ENCODE results near the gene USH1G. TPM values are rescaled to one million over a fixed set of nuclear protein-coding genes. Genes with fewer than 3 reads are reported as not detected.

Gene USH1G
- total RNA-seq, 4 donors from 2014 or later = 1.1 to 3.7 (median 1.9) TPM

DNA sequence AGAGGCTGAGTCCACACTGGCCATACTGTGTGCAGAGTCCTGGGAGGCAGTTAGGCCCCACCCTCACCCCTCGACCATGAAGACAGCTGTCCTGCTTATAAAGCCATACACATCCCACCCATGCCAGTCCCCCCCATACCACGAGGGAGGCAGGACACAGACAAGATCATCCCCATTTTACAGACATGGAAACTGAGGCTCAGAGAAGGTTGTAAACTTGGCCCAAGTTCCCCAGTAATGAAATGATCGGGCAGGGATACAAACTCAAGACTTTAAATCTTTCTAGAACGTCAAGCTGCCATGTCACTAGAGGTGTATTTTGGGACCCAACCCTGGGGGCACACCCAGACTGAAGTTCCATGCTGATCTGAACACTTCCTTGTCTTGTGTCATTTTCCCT is 33.0 kb upstream of the USH1G start:
- 77% methylated on average over 2 of the region's 4 CpGs for WGBS
- H3K36me3 ChIP-seq = no peaks in the 10 kb centered on the region
- no peak for TF ChIP-seq EP300 (IDR thresholded peaks at IDR 0.05)
- TF ChIP-seq POLR2AphosphoS5 (IDR thresholded peaks at IDR 0.05) = no peak
- no peak for TF ChIP-seq CTCF (IDR thresholded peaks at IDR 0.05)
- no peak for TF ChIP-seq POLR2A (IDR thresholded peaks at IDR 0.05)
- peaks cover 12% of the 10 kb centered on the region for H3K27me3 ChIP-seq
- no peak overlapping the region for H3K4me3 ChIP-seq
- no peak for DNase-seq (ENCODE audit: low spot score in 2 of 2)
- no peak overlapping the region for H3K27ac ChIP-seq
- no peaks in the 10 kb centered on the region for H3K4me1 ChIP-seq
- H3K9me3 ChIP-seq = no peaks in the 10 kb centered on the region

DNA sequence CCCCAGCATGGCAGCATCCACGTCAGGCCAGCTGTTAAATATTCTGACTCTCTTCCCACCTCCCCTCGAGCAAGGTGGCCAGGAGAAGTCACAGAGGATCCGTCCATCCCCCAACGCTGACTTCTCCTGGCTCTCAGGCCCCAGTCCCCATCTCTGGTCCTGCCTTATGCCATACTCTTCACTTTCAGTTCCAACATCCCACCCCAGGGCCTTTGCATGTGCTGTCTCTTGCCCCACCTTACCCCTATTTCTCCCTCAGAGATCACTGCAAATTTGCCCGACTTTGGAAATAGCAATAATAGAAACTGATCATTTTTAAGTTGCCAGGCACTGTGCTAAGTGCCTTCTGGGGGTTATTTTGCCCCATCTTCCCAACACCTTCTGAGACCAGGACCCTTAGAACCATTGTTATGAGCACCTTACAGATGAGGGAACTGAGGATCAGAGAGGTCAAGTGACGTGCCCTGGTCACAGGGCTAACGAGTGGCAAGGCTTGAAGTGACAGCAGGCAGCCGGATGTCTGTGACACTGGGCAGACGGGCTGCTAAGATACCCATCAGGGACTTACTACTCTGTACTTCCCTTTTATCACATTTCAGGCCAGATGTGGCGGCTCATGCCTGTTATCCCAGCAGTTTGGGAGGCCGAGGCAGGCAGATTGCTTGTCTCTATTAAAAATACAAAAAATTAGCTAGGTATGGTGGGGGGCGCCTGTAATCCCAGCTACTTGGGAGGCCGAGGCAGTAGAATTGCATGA is 31.8 kb upstream of the USH1G start:
- TF ChIP-seq POLR2A (IDR thresholded peaks at IDR 0.05) = no peak
- TF ChIP-seq POLR2AphosphoS5 (IDR thresholded peaks at IDR 0.05) = no peak
- H3K27me3 ChIP-seq = peaks cover 12% of the 10 kb centered on the region
- no peaks in the 10 kb centered on the region for H3K36me3 ChIP-seq
- H3K4me1 ChIP-seq = no peaks in the 10 kb centered on the region
- no peak for DNase-seq (ENCODE audit: low spot score in 2 of 2)
- H3K4me3 ChIP-seq = no peak overlapping the region
- no peak overlapping the region for H3K27ac ChIP-seq
- no peaks in the 10 kb centered on the region for H3K9me3 ChIP-seq
- 74% methylated on average over 13 of the region's 13 CpGs for WGBS

DNA sequence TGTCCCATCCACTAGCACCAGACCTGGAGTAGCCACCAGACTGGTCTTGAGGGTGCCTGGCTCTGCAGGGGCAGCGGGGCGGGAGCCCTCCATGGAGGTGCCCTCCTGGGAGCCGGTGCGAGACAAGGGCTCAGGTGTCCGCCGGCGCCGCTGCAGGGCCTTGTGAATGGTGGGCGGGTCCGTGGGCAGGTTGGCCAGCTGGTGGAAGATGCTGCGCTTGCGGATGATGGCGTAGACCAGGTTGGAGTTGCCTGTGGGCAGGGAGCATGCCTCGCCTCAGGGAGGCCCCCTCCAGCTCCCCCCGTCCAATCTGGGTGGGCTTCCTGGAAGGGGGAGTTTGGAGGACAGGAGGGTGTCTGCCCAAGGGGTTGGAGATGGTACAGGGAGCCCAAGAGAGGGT is 31.1 kb upstream of the USH1G start:
- Histone ChIP-seq H3K27ac (no peak overlapping the region), H3K36me3 (no peaks in the 10 kb centered on the region), H3K27me3 (peaks cover 12% of the 10 kb centered on the region), H3K4me3 (no peak overlapping the region), H3K4me1 (no peaks in the 10 kb centered on the region), H3K9me3 (no peaks in the 10 kb centered on the region)
- no peak for DNase-seq (ENCODE audit: low spot score in 2 of 2)
- WGBS = 89% methylated on average over 11 of the region's 15 CpGs
- TF ChIP-seq CTCF (IDR thresholded peaks at IDR 0.05) = no peak
- no peak for TF ChIP-seq POLR2A (IDR thresholded peaks at IDR 0.05)
- no peak for TF ChIP-seq EP300 (IDR thresholded peaks at IDR 0.05)
- TF ChIP-seq POLR2AphosphoS5 (IDR thresholded peaks at IDR 0.05) = no peak

GRCh38 chr17:74953134-74953687 is 30.2 kb upstream of the USH1G start:
- no peak for DNase-seq (ENCODE audit: low spot score in 2 of 2)
- Histone ChIP-seq H3K4me3 (no peak overlapping the region), H3K27ac (no peak overlapping the region), H3K4me1 (no peaks in the 10 kb centered on the region), H3K36me3 (no peaks in the 10 kb centered on the region), H3K9me3 (no peaks in the 10 kb centered on the region), H3K27me3 (peaks cover 12% of the 10 kb centered on the region)
- 75% methylated on average over 10 of the region's 11 CpGs for WGBS
- TF ChIP-seq EP300 (IDR thresholded peaks at IDR 0.05) (no peak), POLR2AphosphoS5 (IDR thresholded peaks at IDR 0.05) (no peak), CTCF (IDR thresholded peaks at IDR 0.05) (no peak), POLR2A (IDR thresholded peaks at IDR 0.05) (no peak)

- DNase-seq (ENCODE audit: low spot score in 2 of 2) = no peak
- 62% methylated on average over 20 of the region's 24 CpGs for whole genome bisulfite sequencing
- H3K4me1 ChIP-seq = no peaks in the 10 kb centered on the region
- H3K27ac ChIP-seq = no peak overlapping the region
- no peak overlapping the region for H3K4me3 ChIP-seq
- TF ChIP-seq EP300 (IDR thresholded peaks at IDR 0.05) (no peak), POLR2A (IDR thresholded peaks at IDR 0.05) (no peak), CTCF (IDR thresholded peaks at IDR 0.05) (no peak), POLR2AphosphoS5 (IDR thresholded peaks at IDR 0.05) (no peak)
- no peaks in the 10 kb centered on the region for H3K36me3 ChIP-seq
- no peaks in the 10 kb centered on the region for H3K9me3 ChIP-seq
- peaks cover 12% of the 10 kb centered on the region for H3K27me3 ChIP-seq
Measured at GRCh38 chr17:74952431-74953133, 29.5 kb upstream of the USH1G start.
